Thyroid gland (tissue), 4 donors: Measurements from ENCODE around the gene LDB3. TPM values are rescaled to one million over a fixed set of nuclear protein-coding genes. Genes with fewer than 3 reads are reported as not detected.

Experiments used
- DNase-seq, 2 donors: peaks; one replicate each; pipeline ENCODE4 v3.0.0-alpha.2; 2019
- H3K27ac ChIP-seq, 3 donors: fragments of 200-600 bp; sonication (generic); 1 replicate in 2 of 3; 2 replicates in 1 of 3; pipeline ENCODE4 v1.5.1; 2016 to 2019; ENCODE audit warnings: mild to moderate bottlenecking in 1 of 3, moderate library complexity in 1 of 3
- H3K27me3 ChIP-seq: fragments of 200-600 bp; sonication (generic); one replicate; pipeline ENCODE4 v1.5.1; 2019
- H3K36me3 ChIP-seq, 2 donors: fragments of 200-600 bp; sonication (generic); one replicate each; pipeline ENCODE4 v1.5.1; 2016 to 2019
- H3K4me1 ChIP-seq, 2 donors: fragments of 200-600 bp; sonication (generic); one replicate each; pipeline ENCODE4 v1.5.1; 2017 to 2019
- H3K4me3 ChIP-seq, 3 donors: fragments of 200-600 bp; sonication (generic); replicated peaks in 1 of 3; 1 replicate in 2 of 3; 2 replicates in 1 of 3; pipeline ENCODE4 v1.5.1; 2016; ENCODE audit warnings: mild to moderate bottlenecking in 1 of 3
- H3K9me3 ChIP-seq: fragments of 200-600 bp; sonication (generic); one replicate; pipeline ENCODE4 v1.5.1; 2017
- POLR2A ChIP-seq, 2 donors: fragments of 450-650 bp; IDR thresholded peaks; one replicate each; pipeline ENCODE4 v1.6.1; 2017; ENCODE audit warnings: antibody characterized with exemption in 2 of 2, mild to moderate bottlenecking in 2 of 2, moderate library complexity in 1 of 2
- WGBS, 2 donors: methylation state at CpG; one replicate each; pipeline ENCODE4 v1.1.5; 2017; 5-methylcytosine and 5-hydroxymethylcytosine counted together
- intact Hi-C: fragments of 100-400 bp; cut with DNase I; formaldehyde crosslinking; loops from one replicate; pipeline ENCODE4 v1.15.1; 2023
- total RNA-seq, 4 donors: library from RNA; depleted of rRNA; stranded (reverse); fragments of >200 nt; gene quantifications; one replicate each; pipeline ENCODE4 v1.2.3, GENCODE V29; 2016
- TF ChIP-seq, protein P1 (sequence below), 6 experiments: fragments of 200-600 bp in 3 of 6; fragments of 450-650 bp in 3 of 6; sonication (generic) in 3 of 6; IDR thresholded peaks; one replicate each; pipeline ENCODE4 v1.5.1; 2016 to 2019; ENCODE audit warnings: antibody characterized with exemption in 6 of 6, mild to moderate bottlenecking in 2 of 6, inconsistent platforms in 1 of 6, moderate library complexity in 1 of 6

The LDB3 gene
- total RNA-seq, 4 donors from 2014 or later: 1.5 to 5.5 (median 1.9) TPM

DNA sequence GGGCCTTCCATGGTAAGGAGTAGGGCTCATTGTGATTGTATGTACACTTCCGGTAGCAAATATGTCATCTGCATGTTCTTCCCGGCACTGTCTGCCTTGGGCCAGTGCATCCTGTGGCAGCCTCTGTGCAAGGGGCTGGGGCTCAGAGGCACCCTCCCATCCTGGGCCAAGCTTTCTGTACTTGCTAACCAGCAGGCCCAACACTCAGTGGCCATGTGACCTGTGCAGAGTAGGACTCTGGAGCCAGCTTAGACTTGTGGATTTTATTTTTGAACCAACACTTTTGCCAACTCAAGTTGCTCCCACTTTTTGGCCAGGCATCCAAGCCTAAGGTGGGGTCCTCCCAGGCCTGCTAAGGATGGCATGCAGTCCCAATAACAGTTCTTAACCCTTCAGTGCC is 25.0 kb downstream of the LDB3 start:
- peak; percentile 40 to 50 for DNase-seq
- WGBS, 2 donors: 76 to 85% methylated on average over 2 of the region's 2 CpGs
- Histone ChIP-seq H3K4me1 (peaks cover 9 to 11% of the 10 kb centered on the region in 2 donors), H3K27me3 (no peaks in the 10 kb centered on the region), H3K36me3 (no peaks in the 10 kb centered on the region), H3K4me3 (no peak overlapping the region), H3K27ac (peak overlapping the region in 1 of 3 donors; percentile 19), H3K9me3 (no peaks in the 10 kb centered on the region)
- intact Hi-C loops: no loop called here
- TF ChIP-seq, protein P1, sequence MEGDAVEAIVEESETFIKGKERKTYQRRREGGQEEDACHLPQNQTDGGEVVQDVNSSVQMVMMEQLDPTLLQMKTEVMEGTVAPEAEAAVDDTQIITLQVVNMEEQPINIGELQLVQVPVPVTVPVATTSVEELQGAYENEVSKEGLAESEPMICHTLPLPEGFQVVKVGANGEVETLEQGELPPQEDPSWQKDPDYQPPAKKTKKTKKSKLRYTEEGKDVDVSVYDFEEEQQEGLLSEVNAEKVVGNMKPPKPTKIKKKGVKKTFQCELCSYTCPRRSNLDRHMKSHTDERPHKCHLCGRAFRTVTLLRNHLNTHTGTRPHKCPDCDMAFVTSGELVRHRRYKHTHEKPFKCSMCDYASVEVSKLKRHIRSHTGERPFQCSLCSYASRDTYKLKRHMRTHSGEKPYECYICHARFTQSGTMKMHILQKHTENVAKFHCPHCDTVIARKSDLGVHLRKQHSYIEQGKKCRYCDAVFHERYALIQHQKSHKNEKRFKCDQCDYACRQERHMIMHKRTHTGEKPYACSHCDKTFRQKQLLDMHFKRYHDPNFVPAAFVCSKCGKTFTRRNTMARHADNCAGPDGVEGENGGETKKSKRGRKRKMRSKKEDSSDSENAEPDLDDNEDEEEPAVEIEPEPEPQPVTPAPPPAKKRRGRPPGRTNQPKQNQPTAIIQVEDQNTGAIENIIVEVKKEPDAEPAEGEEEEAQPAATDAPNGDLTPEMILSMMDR (IDR thresholded peaks at IDR 0.05): no peak
- TF ChIP-seq POLR2A (IDR thresholded peaks at IDR 0.05): no peak

DNA sequence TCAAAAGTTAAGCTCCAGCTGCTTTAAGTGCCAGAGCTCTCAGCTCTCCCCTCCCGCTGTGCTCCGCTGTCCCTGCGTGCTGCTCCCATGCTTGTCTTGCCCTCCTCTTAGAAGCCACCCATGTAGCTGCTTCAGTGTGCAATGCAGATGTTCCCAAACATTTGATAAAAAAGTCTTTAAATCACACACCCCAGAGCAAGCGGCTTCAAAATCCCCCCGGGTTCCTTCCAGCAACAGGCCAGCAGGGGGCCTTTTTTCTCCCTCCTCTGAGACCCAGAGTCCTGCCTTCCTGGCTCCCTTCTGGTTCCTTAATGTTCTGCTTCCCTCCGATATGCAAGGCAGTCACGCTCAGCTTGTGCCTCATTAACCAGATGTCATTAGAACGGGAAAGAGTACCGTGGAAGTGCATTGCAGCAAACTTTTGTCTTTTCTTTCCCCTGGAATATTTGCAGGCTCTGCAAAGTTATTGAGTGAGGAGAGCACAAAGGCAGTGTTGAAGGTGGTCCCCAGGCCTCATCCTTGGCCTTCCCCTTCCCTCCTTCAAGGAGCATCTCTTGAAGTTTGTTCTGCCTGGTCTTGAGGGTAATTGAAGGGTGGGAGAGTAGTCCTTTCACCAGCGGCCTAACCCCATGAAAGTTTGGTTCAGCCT is 25.5 kb downstream of the LDB3 start:
- peaks cover 9 to 11% of the 10 kb centered on the region in 2 donors for H3K4me1 ChIP-seq
- no peak overlapping the region for H3K4me3 ChIP-seq
- DNase-seq: peak; percentile 60 to 72
- 13% methylated on average over 10 of the region's 10 CpGs for WGBS, 2 donors
- intact Hi-C loops: no loop called here
- H3K9me3 ChIP-seq: no peaks in the 10 kb centered on the region
- H3K27me3 ChIP-seq: no peaks in the 10 kb centered on the region
- peak overlapping the region in 1 of 3 donors; percentile 19 for H3K27ac ChIP-seq
- TF ChIP-seq POLR2A (IDR thresholded peaks at IDR 0.05): no peak
- TF ChIP-seq, protein P1 (IDR thresholded peaks at IDR 0.05): peak; percentile 47 to 72 (median 63)
- H3K36me3 ChIP-seq: no peaks in the 10 kb centered on the region

DNA sequence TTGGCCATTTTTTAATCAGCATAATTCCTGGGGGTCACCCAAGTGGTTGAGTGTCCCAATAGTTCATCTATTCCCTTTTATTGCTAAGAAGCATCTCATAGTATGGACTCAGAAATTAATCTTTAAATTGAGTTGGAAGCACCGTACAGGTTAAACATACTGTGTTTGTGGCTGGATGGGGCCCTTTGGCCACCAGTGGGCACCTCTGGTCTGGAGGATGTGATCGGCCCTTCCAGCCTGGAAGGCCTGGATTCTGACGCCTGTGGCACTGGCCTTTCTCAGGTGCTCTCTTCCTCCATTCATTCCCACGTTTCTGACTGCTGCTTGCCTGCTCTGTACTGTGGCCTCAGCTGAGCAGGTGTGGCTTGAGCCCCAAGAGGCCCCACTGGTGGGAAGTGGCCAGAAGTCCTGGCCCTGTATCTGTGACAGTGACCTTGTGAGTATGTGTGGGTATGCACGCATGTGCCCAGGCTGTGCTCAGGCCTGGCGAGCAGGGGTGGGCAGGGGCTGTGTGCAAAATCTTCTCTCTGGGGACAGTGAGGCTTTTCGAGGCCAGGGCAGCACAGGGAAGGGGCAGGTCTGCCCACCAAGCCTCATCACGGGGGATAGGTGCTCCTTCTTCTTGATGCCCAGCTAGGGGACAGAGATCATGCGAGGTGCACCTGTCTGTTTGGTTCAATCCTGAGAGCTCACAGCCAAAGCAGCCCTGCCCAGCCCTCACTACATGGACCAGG is 30.1 kb downstream of the LDB3 start:
- intact Hi-C loops: no loop called here
- no peaks in the 10 kb centered on the region for H3K27me3 ChIP-seq
- TF ChIP-seq, protein P1 (IDR thresholded peaks at IDR 0.05): no peak
- TF ChIP-seq POLR2A (IDR thresholded peaks at IDR 0.05): no peak
- no peak for DNase-seq
- H3K36me3 ChIP-seq: no peaks in the 10 kb centered on the region
- WGBS, 2 donors: 86 to 88% methylated on average over 9 of the region's 9 CpGs
- H3K9me3 ChIP-seq: no peaks in the 10 kb centered on the region
- H3K4me3 ChIP-seq: no peak overlapping the region
- H3K27ac ChIP-seq: no peak overlapping the region
- H3K4me1 ChIP-seq: peaks cover 3 to 7% of the 10 kb centered on the region in 2 donors

DNA sequence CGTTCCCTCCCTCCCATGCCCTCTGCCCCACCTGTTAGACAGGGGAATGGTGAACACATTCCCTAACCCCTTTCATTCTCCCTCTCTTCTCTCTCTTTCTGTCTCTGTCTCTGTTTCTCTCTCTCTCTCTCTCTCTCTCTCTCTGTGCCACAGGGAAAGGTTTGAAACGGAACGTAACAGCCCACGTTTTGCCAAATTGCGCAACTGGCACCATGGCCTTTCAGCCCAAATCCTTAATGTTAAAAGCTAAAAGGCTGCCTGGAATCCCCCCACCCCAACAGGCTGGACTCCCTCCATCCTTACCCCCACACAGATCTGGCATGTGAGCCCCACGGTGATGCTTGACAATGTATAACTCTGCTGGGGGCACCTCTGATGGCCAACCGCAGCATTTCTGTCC is 30.8 kb downstream of the LDB3 start:
- Histone ChIP-seq H3K4me1 (peaks cover 0 to 2% of the 10 kb centered on the region in 2 donors), H3K27ac (no peak overlapping the region), H3K27me3 (no peaks in the 10 kb centered on the region), H3K9me3 (no peaks in the 10 kb centered on the region), H3K36me3 (no peaks in the 10 kb centered on the region), H3K4me3 (no peak overlapping the region)
- WGBS, 2 donors: 94 to 95% methylated on average over 7 of the region's 7 CpGs
- intact Hi-C loops: no loop called here
- DNase-seq: no peak
- no peak for TF ChIP-seq POLR2A (IDR thresholded peaks at IDR 0.05)
- TF ChIP-seq, protein P1 (IDR thresholded peaks at IDR 0.05): no peak

DNA sequence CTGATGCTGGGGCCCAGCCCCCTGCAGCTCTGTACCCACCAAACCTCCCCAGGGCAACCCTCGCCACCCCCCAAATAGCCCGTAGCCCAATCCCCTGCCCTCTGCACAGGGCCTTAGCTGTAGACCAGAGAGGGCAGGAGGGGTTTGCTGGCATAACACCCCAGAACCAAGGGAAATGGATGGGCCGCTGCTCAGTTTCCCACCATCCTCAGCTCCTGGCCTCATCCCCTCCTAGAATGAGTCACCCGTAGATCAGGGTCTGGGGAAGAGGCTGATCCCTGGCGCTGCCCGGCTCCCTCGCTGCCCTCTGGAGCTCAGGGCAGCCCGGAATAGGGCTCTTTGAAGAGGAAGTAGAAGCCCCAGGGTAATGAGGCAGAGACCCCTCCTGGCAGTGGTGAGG is 31.2 kb downstream of the LDB3 start:
- TF ChIP-seq, protein P1 (IDR thresholded peaks at IDR 0.05): no peak
- no peak for TF ChIP-seq POLR2A (IDR thresholded peaks at IDR 0.05)
- no peak for DNase-seq
- H3K36me3 ChIP-seq: no peaks in the 10 kb centered on the region
- H3K9me3 ChIP-seq: no peaks in the 10 kb centered on the region
- WGBS, 2 donors: 93% methylated on average over 3 to 8 of the region's 8 CpGs
- H3K27ac ChIP-seq: no peak overlapping the region
- H3K27me3 ChIP-seq: no peaks in the 10 kb centered on the region
- H3K4me1 ChIP-seq: no peaks in the 10 kb centered on the region
- intact Hi-C loops: no loop called here
- H3K4me3 ChIP-seq: no peak overlapping the region
